Stomach (tissue), 4 donors: ENCODE measurements around the gene LRPPRC.

Experiments used
- POLR2AphosphoS5 ChIP-seq, 3 donors: sonication (generic); formaldehyde crosslinking; IDR thresholded peaks; one replicate each; pipeline ENCODE4 v1.6.1; 2016; ENCODE audit warnings: antibody characterized with exemption in 3 of 3
- TF ChIP-seq, protein P1 (sequence below), 7 experiments: fragments of 450-650 bp in 4 of 7; fragments of 200-600 bp in 3 of 7; sonication (generic) in 3 of 7; IDR thresholded peaks; one replicate each; pipeline ENCODE4 v1.5.1; 2016 to 2019; ENCODE audit warnings: antibody characterized with exemption in 7 of 7, control low read depth in 2 of 7, mild to moderate bottlenecking in 1 of 7

DNA sequence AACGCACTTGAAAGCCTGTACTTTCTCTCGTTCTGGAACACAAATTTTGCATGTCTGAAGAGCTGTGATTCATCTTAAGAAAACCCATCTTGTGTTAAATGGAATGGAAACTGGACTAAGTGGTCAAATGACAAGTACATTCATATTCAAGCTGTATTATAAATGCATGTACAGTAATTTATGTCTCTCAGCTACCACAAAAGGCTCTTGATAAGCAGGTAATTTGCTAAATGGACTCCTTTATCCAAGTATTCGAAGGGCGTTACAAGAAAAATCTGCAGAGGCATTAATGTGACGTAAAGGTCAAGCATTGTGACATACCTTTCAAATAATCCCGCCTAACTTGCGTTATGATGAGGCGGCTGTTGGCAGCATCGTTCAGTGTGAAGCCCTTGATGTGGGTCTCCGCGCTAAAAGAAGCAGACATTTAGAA, 90.4 kb downstream of the LRPPRC start:
- no peak for TF ChIP-seq POLR2AphosphoS5 (IDR thresholded peaks at IDR 0.05)
- TF ChIP-seq, protein P1, sequence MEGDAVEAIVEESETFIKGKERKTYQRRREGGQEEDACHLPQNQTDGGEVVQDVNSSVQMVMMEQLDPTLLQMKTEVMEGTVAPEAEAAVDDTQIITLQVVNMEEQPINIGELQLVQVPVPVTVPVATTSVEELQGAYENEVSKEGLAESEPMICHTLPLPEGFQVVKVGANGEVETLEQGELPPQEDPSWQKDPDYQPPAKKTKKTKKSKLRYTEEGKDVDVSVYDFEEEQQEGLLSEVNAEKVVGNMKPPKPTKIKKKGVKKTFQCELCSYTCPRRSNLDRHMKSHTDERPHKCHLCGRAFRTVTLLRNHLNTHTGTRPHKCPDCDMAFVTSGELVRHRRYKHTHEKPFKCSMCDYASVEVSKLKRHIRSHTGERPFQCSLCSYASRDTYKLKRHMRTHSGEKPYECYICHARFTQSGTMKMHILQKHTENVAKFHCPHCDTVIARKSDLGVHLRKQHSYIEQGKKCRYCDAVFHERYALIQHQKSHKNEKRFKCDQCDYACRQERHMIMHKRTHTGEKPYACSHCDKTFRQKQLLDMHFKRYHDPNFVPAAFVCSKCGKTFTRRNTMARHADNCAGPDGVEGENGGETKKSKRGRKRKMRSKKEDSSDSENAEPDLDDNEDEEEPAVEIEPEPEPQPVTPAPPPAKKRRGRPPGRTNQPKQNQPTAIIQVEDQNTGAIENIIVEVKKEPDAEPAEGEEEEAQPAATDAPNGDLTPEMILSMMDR (IDR thresholded peaks at IDR 0.05): no peak
